COR-L47 (cell line): ENCODE measurements around the gene PSMB3.
"Not testable (repeated sequence)": the region's sequence is repeated elsewhere in the genome, so short reads cannot be mapped to it uniquely, and the experiment has no call there.

Source experiments
- DNase-seq: peaks from one replicate; lab custom pipeline; 2025; lab: John Stamatoyannopoulos, UW

PSMB3 gene

DNA sequence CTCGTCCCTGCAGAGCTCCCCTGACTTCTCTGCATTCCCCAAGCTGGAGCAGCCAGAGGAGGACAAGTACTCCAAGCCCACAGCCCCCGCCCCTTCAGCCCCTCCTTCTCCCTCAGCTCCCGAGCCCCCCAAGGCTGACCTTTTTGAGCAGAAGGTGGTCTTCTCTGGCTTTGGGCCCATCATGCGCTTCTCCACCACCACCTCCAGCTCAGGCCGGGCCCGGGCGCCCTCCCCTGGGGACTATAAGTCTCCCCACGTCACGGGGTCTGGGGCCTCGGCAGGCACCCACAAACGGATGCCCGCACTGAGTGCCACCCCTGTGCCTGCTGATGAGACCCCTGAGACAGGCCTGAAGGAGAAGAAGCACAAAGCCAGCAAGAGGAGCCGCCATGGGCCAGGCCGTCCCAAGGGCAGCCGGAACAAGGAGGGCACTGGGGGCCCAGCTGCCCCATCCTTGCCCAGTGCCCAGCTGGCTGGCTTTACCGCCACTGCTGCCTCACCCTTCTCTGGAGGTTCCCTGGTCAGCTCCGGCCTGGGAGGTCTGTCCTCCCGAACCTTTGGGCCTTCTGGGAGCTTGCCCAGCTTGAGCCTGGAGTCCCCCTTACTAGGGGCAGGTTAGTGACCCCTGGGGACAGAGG, 36.1 kb upstream of the PSMB3 start:
- DNase-seq, result no peak

- DNase-seq, result no peak
These were observed 35.3 kb upstream of the PSMB3 start for GRCh38 chr17:38717139-38717745.

DNA sequence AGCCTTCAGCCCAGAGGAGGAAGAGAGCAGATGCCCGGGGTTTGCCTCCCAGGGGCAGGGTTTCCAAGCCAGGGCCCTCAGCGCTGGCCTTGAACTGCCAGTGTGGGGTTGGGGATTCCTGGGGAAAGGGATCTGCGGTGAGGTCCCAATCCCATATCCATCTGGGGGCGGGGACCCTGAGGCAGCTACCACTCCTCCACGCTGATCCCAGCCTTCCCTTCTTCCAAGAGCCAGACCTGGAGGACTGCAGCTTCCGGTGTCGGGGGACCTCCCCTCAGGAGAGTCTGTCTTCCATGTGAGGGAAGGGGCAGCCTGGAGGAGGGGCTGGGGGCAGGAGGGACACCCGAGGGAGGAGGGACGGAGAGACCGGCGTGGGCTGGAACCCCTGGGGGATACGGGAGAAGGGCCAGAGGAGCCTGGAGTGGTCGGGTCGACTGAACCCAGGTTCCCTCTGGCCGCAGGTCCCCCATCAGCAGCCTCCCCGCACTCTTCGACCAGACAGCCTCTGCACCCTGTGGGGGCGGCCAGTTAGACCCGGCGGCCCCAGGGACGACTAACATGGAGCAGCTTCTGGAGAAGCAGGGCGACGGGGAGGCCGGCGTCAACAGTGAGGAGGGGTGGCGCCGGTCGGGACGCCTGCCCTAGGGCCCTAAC, 33.1 kb upstream of the PSMB3 start:
- DNase-seq, result no peak

GRCh38 chr17:38719943-38720641, 32.4 kb upstream of the PSMB3 start:
- no peak for DNase-seq

DNA sequence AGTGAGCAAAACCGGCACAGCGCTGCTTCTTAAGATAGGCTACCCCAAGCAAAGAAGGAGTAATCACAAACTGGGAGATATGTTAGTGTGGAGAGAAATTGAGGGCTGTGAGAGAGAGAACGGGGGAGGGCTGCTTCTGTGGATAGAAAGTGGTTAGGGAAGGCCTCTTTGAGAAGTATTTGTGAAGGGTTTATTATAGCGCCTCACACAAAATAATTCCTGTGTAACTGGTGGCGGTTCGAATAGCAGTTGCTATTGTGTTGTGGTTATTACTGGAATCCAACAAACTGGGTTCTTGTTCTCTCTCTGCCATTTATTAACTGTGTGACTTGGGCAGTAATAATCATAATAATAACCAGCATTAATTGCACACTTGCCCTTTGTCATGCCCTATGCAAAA, 31.6 kb upstream of the PSMB3 start:
- no peak for DNase-seq

DNA sequence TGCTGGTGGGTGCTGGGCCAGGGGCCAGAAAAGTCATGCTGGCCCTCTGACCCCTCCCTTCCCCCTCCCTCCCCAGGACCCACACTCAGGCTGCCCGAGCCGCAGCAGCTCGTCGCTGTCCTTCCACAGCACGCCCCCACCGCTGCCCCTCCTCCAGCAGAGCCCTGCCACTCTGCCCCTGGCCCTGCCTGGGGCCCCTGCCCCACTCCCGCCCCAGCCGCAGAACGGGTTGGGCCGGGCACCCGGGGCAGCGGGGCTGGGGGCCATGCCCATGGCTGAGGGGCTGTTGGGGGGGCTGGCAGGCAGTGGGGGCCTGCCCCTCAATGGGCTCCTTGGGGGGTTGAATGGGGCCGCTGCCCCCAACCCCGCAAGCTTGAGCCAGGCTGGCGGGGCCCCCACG, 30.7 kb upstream of the PSMB3 start:
- no peak for DNase-seq

GRCh38 chr17:38724337-38724988, 28.1 kb upstream of the PSMB3 start:
- peak; percentile 93 for DNase-seq

DNA sequence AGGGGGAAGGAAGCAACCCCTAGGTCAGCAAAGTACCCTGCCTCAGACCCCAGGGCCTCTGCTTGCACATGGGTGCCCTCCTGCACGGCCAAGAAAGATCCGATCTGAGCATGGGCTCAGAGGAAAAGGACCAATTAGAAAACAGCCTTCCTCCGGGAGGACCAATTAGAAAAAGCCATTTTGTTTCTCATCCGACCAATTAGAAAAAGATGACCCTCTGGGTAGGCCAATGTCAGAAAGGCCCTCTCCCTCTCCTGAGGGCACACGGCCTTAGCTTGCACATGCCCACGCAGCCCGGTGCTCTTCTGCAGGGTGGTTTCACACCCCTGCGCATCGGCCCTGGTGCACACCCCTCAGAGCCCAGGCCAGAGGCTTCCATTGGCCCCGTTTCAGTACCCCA, 27.5 kb upstream of the PSMB3 start:
- DNase-seq, result peak; percentile 19

DNA sequence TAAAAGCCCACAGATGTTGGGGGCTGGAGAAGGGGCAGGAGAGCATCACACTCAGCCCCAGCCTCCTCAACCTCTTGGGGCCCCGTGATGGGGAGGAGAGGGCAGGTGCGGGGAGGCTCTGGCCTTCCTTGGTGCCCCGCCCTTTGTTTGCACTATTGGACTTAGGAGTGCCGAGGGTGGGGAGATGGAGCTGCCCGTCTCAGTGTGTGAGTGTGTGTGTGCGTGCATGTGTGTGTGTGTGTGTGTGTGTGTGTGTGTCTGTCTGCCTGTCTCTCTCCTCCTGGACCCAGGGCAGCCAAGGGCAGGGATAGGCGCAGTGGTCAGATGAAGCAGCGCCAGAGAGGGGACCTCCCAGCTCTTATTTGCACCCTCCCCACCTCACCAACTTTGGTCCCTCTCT, 26.4 kb upstream of the PSMB3 start:
- not testable (repeated sequence) for DNase-seq

GRCh38 chr17:38727736-38728135, 24.8 kb upstream of the PSMB3 start:
- DNase-seq, result no peak

GRCh38 chr17:38728290-38728831, 24.2 kb upstream of the PSMB3 start:
- DNase-seq, result no peak

GRCh38 chr17:38729368-38729885, 23.1 kb upstream of the PSMB3 start:
- no peak for DNase-seq

- peak; percentile 77 for DNase-seq
These were observed 22.5 kb upstream of the PSMB3 start, which contains the start of gene CISD3 for GRCh38 chr17:38729886-38730525. Gene CISD3 (plus strand): TSS chr17:38730341. CDS start chr17:38730359, 18 bp downstream.

DNA sequence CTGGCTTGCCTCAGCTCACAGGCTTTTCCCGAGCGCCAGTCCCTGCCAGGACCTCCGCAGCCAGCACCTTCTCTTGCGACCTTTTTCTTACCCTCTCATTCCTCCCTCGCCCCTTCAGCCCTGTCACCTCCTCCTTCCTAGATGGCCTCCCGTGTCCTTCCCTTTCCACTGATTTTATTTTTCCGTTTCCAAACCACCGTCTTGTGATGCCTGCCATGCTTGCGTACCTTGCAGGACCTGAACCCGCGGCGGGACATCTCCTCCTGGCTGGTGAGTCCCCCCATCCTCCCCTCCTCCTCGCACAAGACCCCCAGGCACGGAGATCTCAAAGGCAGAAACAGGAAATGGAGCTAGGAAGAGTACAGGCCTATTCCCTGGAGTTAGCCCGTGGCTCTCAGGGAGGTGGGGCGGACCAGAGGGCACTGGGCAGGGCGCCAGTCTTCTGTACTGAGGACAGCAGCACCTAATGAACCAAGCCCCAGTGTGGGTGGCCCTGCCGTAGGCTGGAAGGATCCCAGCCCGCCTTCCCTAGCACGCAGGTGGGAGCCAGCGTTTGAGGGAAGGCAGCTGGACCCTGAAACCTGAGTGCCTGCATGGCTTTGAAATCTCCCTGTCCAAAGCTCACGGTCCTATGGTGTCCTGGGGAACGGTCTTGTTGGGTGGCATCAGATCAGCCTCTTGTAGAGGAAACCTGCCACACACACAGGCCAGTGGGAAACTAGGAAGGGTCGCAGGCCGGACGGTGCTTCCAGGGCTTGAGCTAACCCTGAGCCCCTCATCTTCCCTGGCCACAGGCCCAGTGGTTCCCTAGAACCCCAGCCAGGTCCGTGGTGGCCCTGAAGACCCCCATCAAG, 21.8 kb upstream of the PSMB3 start:
- peak; percentile 43 for DNase-seq

DNA sequence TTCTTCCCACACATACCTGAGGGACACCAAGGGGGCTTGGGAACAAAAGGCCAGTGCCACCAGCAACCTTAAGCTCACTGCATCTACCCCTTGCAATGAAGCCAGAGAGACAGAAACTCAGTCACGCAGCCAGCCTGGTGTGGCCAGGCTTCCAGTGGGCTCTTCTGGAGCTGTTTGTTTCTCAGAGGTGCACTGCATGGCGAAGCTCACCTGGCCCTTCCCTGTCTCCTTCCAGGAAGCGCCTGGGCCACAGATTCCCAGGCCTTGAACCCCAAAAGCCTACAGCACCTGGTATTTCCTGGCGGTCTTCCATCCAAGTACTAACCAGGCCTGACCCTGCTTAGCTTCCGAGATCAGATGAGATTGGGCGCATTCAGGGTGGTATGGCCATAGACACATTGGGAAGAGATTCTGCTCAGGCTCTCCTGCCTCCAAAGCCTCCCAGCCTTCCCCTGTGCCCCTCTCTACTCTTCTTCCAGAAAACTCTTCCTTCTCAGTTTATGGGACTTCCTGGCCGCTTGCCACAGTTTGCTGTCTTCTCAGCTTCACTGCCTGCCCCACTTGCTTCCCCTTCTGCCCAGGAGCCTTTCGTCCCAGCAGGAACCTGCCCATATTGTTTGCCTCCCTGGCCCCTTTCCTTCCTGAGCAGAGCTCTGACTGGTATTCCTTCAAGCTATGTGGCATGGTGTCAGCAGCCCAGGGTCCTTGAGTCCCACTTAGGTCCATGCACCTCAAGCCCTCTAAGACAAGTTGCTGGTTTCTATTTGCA, 20.8 kb upstream of the PSMB3 start:
- DNase-seq, result no peak

DNA sequence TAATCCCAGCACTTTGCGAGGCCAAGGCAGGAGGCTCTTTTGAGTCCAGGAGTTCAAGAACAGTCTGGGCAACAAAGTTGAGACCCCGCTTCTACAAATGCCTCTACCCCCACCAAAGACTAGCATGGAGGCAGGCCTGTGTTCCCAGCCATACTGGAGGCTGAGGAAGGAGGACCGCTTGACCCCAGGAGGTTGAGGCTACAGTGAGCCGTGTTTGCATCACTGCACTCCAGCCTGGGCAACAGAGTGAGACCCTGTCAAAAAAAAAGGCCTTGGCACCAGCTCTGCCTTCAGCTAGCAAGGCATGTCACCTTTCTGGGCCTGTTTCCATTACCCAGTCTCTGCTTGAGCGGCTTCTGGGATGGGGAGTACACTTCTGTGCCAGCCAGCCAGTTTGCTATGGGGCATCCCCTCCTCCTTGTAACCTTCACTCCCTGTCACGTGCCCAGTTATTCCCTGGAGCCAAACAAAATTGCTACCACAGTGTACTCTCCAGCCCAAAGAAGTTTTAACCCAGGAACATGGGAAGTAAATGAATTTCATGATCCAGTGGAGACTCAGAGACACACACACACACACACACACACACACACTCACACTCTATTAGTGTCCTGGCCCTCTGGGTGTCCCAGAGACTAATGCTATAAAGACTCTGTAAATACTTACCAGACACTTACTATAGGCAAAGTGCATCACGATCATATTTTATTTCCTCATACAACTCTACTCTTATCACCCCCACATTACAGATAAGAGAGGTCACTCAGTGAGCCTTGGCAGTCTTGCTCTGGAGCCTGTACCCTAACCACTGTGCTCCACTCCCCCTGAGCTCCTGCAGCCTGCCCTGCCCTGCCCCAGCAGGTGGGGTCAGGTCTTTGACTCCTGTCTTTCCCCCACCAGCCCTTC, 19.9 kb upstream of the PSMB3 start:
- DNase-seq, result no peak

GRCh38 chr17:38733282-38733981, 19.1 kb upstream of the PSMB3 start:
- DNase-seq, result no peak
